B cell (primary cell): ENCODE results near the gene VSIG10. TPM values are rescaled to one million over a fixed set of nuclear protein-coding genes. Genes with fewer than 3 reads are reported as not detected.

ENCODE experiments used
- ATAC-seq: fragments of 200-7000 bp; cut with Tn5 transposase; one replicate; pipeline ENCODE4 v1.10.0; 2021; ENCODE audit warnings: low read depth, mild to moderate bottlenecking, moderate number of reproducible peaks, moderate library complexity
- CTCF ChIA-PET: fragments of 350-600 bp; sonication (Branson Sonifier 250); formaldehyde crosslinking; loops from one replicate; lab custom pipeline; 2021; ENCODE audit warnings: antibody characterized with exemption, inconsistent platforms; lab: Charles Lee
- POLR2A ChIA-PET: fragments of 350-600 bp; sonication (Branson Sonifier 250); formaldehyde crosslinking; loops from one replicate; lab custom pipeline; 2021; ENCODE audit warnings: antibody characterized with exemption; lab: Charles Lee
- DNase-seq: peaks from one replicate; pipeline ENCODE4 v3.0.0; 2013
- H2AFZ ChIP-seq: 2 replicates; pipeline ENCODE4 v1.6.1; 2012; ENCODE audit warnings: mild to moderate bottlenecking, low read depth, low read length; ENCODE audit not compliant: insufficient read depth, poor library complexity, severe bottlenecking
- H3K27ac ChIP-seq, 2 donors: 1 replicate in 1 of 2; 2 replicates in 1 of 2; pipeline ENCODE4 v1.5.1; 2012 to 2013; ENCODE audit warnings: low read length in 2 of 2, mild to moderate bottlenecking in 2 of 2, moderate library complexity in 1 of 2
- H3K27me3 ChIP-seq, 4 experiments: fragments of 200-600 bp in 1 of 4; sonication (generic) in 1 of 4; replicated peaks in 1 of 4; 1 replicate in 2 of 4; 2 replicates in 2 of 4; pipeline versions ENCODE4 v1.6.1 to v1.7.0; 2013 to 2016; ENCODE audit warnings: low read length in 3 of 4, mild to moderate bottlenecking in 2 of 4, mixed read lengths in 1 of 4, moderate library complexity in 1 of 4; ENCODE audit not compliant: insufficient read depth in 4 of 4, control insufficient read depth in 3 of 4; ENCODE audit errors: control extremely low read depth in 1 of 4
- H3K36me3 ChIP-seq, 2 experiments: replicated peaks in 1 of 2; 1 replicate in 1 of 2; 2 replicates in 1 of 2; pipeline versions ENCODE4 v1.6.1 to v1.7.1; 2013; ENCODE audit warnings: low read length in 1 of 2; ENCODE audit not compliant: insufficient read depth in 2 of 2, control insufficient read depth in 1 of 2; ENCODE audit errors: control extremely low read depth in 1 of 2, extremely low read depth in 1 of 2
- H3K4me1 ChIP-seq, 2 donors: fragments of 200-600 bp in 1 of 2; sonication (generic) in 1 of 2; 1 replicate in 1 of 2; 2 replicates in 1 of 2; pipeline versions ENCODE4 v1.5.1 to v1.6.1; 2013 to 2017; ENCODE audit warnings: low read length in 2 of 2; ENCODE audit not compliant: control insufficient read depth in 2 of 2, insufficient read depth in 2 of 2
- H3K4me2 ChIP-seq: replicated peaks from 2 replicates; pipeline ENCODE3; 2012; ENCODE audit warnings: mild to moderate bottlenecking, low read depth, low read length; ENCODE audit not compliant: poor library complexity, severe bottlenecking
- H3K4me3 ChIP-seq, 5 experiments: fragments of 200-600 bp in 1 of 5; sonication (generic) in 1 of 5; 1 replicate in 3 of 5; 2 replicates in 2 of 5; pipeline versions ENCODE4 v1.5.1 to v1.7.0; 2011 to 2016; ENCODE audit warnings: low read length in 4 of 5, mild to moderate bottlenecking in 4 of 5, low read depth in 2 of 5, control low read depth in 1 of 5, moderate library complexity in 1 of 5; ENCODE audit not compliant: insufficient read depth in 1 of 5; ENCODE audit errors: control extremely low read depth in 1 of 5, extremely low read depth in 1 of 5
- H3K79me2 ChIP-seq: fragments of 200-600 bp; sonication (generic); one replicate; pipeline ENCODE4 v1.6.0; 2016; ENCODE audit warnings: low read length; ENCODE audit not compliant: control insufficient read depth, insufficient read depth
- H3K9ac ChIP-seq: fragments of 200-600 bp; sonication (generic); 2 replicates; pipeline ENCODE4 v1.6.1; 2017; ENCODE audit warnings: mild to moderate bottlenecking, low read length, moderate library complexity
- H3K9me3 ChIP-seq, 3 donors: one replicate each; pipeline versions ENCODE4 v1.6.1 to v1.7.1; 2013; ENCODE audit warnings: low read length in 2 of 3; ENCODE audit not compliant: control insufficient read depth in 2 of 3, insufficient read depth in 1 of 3; ENCODE audit errors: control extremely low read depth in 1 of 3
- H4K20me1 ChIP-seq: 2 replicates; pipeline ENCODE4 v1.6.0; 2012; ENCODE audit warnings: mild to moderate bottlenecking, low read length; ENCODE audit not compliant: insufficient read depth, control insufficient read depth, poor library complexity, severe bottlenecking
- H3K27ac Mint-ChIP-seq: one replicate; pipeline ENCODE4 v1.8.0; 2021; ENCODE audit warnings: mixed read lengths
- H3K27me3 Mint-ChIP-seq: one replicate; pipeline ENCODE4 v1.8.0; 2021; ENCODE audit warnings: mixed read lengths
- H3K4me1 Mint-ChIP-seq: one replicate; pipeline ENCODE4 v1.8.0; 2021; ENCODE audit warnings: mixed read lengths
- H3K4me3 Mint-ChIP-seq: one replicate; pipeline ENCODE4 v1.8.0; 2021; ENCODE audit warnings: mixed read lengths
- H3K9me3 Mint-ChIP-seq: one replicate; pipeline ENCODE4 v1.8.0; 2022; ENCODE audit warnings: mixed read lengths; ENCODE audit not compliant: insufficient read depth
- CTCF ChIP-seq: fragments of 200-600 bp; IDR thresholded peaks from one replicate; pipeline ENCODE4 v1.8.0; 2022; ENCODE audit warnings: antibody characterized with exemption, mild to moderate bottlenecking
- EZH2 ChIP-seq: IDR thresholded peaks from 2 replicates; pipeline ENCODE4 v1.6.1; 2012; ENCODE audit warnings: borderline replicate concordance, low read depth, mild to moderate bottlenecking, moderate library complexity, low read length; ENCODE audit not compliant: insufficient read depth, poor library complexity, severe bottlenecking
- WGBS: methylation state at CpG from one replicate; pipeline ENCODE4 v1.1.5; 2013; ENCODE audit warnings: missing lambda C conversion rate; ENCODE audit not compliant: insufficient coverage; 5-methylcytosine and 5-hydroxymethylcytosine counted together
- intact Hi-C: fragments of 100-400 bp; cut with micrococcal nuclease; formaldehyde crosslinking; loops from one replicate; pipeline ENCODE4 v1.10.0; 2022
- polyA plus RNA-seq: library from polyadenylated mRNA; depleted of rRNA; stranded (reverse); fragments of >200 nt; gene quantifications from 2 replicates; pipeline ENCODE4 v1.2.3, GENCODE V29; 2012
- total RNA-seq, 2 donors: library from RNA; stranded (reverse); fragments of 120-200 nt in 1 of 2; gene quantifications; 1 replicate in 1 of 2; 2 replicates in 1 of 2; pipeline versions ENCODE4 v1.2.3 to v1.2.4, GENCODE V29; 2013 to 2022

Gene VSIG10
- total and polyA plus RNA-seq, 2 donors (not counting 1 experiment from before 2014, with no cell fraction given): 0.34 to 2.6 TPM

GRCh38 chr12:118042091-118042490, 61.7 kb downstream of the VSIG10 start:
- H3K79me2 ChIP-seq: no peaks in the 10 kb centered on the region
- H3K36me3 ChIP-seq: peaks cover 0 to 28% of the 10 kb centered on the region in 2 experiments
- WGBS: 90% methylated on average over 3 of the region's 4 CpGs
- Mint-ChIP-seq H3K27ac (no peak overlapping the region), H3K4me1 (no peaks in the 10 kb centered on the region), H3K9me3 (no peaks in the 10 kb centered on the region), H3K27me3 (no peaks in the 10 kb centered on the region), H3K4me3 (no peak overlapping the region)
- H3K27ac ChIP-seq: no peak overlapping the region
- POLR2A ChIA-PET: no interaction called here
- no peak overlapping the region for H3K9ac ChIP-seq
- no peaks in the 10 kb centered on the region for H3K27me3 ChIP-seq
- H2AFZ ChIP-seq: no peak overlapping the region
- TF ChIP-seq CTCF (no peak), EZH2 (no peak)
- no peaks in the 10 kb centered on the region for H4K20me1 ChIP-seq
- no peaks in the 10 kb centered on the region for H3K4me1 ChIP-seq
- H3K4me2 ChIP-seq: no peak overlapping the region
- no peak overlapping the region for H3K4me3 ChIP-seq
- DNase-seq: no peak
- H3K9me3 ChIP-seq: no peaks in the 10 kb centered on the region
- no peak for ATAC-seq
- intact Hi-C loops: no loop called here
- CTCF ChIA-PET: no interaction called here

DNA sequence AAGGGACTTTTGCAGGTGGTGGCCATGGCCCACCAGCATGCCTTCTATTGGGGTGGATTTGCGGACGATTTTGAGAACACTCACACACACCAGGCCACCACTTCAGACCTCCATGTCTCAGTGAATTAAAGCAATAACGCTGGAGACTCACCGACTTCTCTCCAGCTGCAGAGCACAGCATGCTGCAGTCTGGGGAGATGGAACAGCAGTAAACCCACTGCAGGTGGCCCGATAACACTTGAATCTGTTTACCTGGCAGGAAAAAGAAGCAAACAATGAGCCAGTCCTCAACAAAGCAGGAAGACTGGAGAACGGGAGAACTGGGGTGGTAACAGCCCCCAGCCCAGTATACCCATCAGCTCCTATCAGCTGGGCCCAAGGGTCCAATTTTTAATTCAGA, 65.7 kb downstream of the VSIG10 start:
- Histone ChIP-seq H3K27ac (no peak overlapping the region), H3K4me2 (no peak overlapping the region), H3K36me3 (peaks cover 0 to 58% of the 10 kb centered on the region in 2 experiments), H4K20me1 (no peaks in the 10 kb centered on the region), H3K4me3 (no peak overlapping the region), H3K27me3 (no peaks in the 10 kb centered on the region), H3K9me3 (no peaks in the 10 kb centered on the region), H3K9ac (no peak overlapping the region), H2AFZ (no peak overlapping the region), H3K79me2 (no peaks in the 10 kb centered on the region), H3K4me1 (peaks cover 8 to 10% of the 10 kb centered on the region in 2 donors)
- H3K9me3 Mint-ChIP-seq: no peaks in the 10 kb centered on the region
- intact Hi-C loops: loop anchor here (10.0 kb wide), 1 partner anchor 163 kb away; no protein-coding TSS in a partner anchor
- POLR2A ChIA-PET: no interaction called here
- CTCF ChIA-PET: no interaction called here
- TF ChIP-seq EZH2 (no peak), CTCF (no peak)
- no peak overlapping the region for H3K27ac Mint-ChIP-seq
- no peak for DNase-seq
- no peaks in the 10 kb centered on the region for H3K27me3 Mint-ChIP-seq
- no peak overlapping the region for H3K4me3 Mint-ChIP-seq
- peaks cover 15% of the 10 kb centered on the region for H3K4me1 Mint-ChIP-seq
- WGBS: 86% methylated on average over 4 of the region's 6 CpGs
- ATAC-seq: no peak
